SH-SY5Y (cell line): ENCODE results near the gene RPS6KA2.

Experiments
- GATA2 ChIP-seq: IDR thresholded peaks from 2 replicates; pipeline ENCODE4 v1.6.1; 2011; ENCODE audit warnings: mild to moderate bottlenecking, low read depth, low read length
- GATA3 ChIP-seq: IDR thresholded peaks from 2 replicates; pipeline ENCODE4 v1.6.1; 2011; ENCODE audit warnings: low read depth, mild to moderate bottlenecking, low read length, moderate library complexity

DNA sequence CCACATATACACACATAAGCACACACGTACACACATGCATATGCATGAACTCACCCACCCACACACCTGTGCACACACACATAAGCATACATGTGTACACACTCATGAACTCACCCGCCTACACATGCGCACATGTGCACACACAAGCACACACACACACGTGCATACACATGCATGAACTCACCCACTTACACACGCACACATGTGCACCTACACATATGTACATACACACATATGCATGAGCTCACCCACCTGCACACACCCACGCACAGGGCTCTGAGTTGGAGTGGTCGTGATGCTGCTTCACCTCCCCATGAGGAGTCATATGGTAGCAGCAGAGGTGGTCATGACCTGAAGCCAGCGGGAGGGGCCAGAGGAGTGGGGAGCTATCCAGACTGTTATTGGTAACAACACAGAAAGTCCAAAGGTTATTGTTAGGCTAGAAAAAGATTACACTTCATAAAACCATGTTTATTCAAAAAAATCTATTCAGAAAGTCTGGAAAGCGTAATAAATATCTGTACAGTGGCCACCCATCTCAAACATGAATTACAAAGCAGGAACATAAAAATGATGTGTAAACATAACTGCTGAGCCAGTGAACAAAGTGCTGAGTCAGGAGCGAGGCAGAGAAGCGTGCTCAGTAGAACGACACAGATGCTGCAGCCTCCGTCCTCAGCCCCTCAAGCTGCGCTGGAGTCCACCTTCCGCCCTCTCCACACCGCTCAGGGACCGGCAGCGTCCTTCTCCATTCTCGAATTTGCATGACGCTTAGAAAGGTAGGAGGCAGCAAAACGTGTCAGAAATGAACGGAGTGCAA lies 217.9 kb downstream of the RPS6KA2 start:
- no peak for TF ChIP-seq GATA2
- TF ChIP-seq GATA3 = no peak
